ENCODE measurements around the gene VPS72. TPM values are rescaled to one million over a fixed set of nuclear protein-coding genes. Genes with fewer than 3 reads are reported as not detected.
A peak's percentile ranks its signal among the peaks of the same experiment; 100 is the strongest.
"Not testable (repeated sequence)": the region's sequence is repeated elsewhere in the genome, so short reads cannot be mapped to it uniquely, and the experiment has no call there.

VPS72 gene
- total RNA-seq = 9.9 TPM

- Histone ChIP-seq H3K9me3 (ENCODE audit: low read depth, low read length) (no peaks in the 10 kb centered on the region), H3K27me3 (ENCODE audit: insufficient read depth, low read length) (no peaks in the 10 kb centered on the region), H3K4me1 (ENCODE audit: insufficient read depth, low read length) (peaks cover 24% of the 10 kb centered on the region), H3K4me3 (ENCODE audit: low read length) (peak within 1 kb of the TSS; percentile 76)
These were observed at the start of gene VPS72 for GRCh38 chr1:151189637-151190445. VPS72 (minus strand) TSS chr1:151190197; CDS start chr1:151190121, 76 bp downstream.

GRCh38 chr1:151238467-151238739, 48.4 kb upstream of the VPS72 start:
- Histone ChIP-seq H3K27me3 (ENCODE audit: insufficient read depth, low read length) (no peaks in the 10 kb centered on the region), H3K4me3 (ENCODE audit: low read length) (no peak overlapping the region), H3K4me1 (ENCODE audit: insufficient read depth, low read length) (peaks cover 9% of the 10 kb centered on the region), H3K9me3 (ENCODE audit: low read depth, low read length) (no peaks in the 10 kb centered on the region)

GRCh38 chr1:151237678-151238466, 47.9 kb upstream of the VPS72 start:
- H3K9me3 ChIP-seq (ENCODE audit: low read depth, low read length) = no peaks in the 10 kb centered on the region
- H3K4me3 ChIP-seq (ENCODE audit: low read length) = no peak overlapping the region
- peaks cover 9% of the 10 kb centered on the region for H3K4me1 ChIP-seq (ENCODE audit: insufficient read depth, low read length)
- H3K27me3 ChIP-seq (ENCODE audit: insufficient read depth, low read length) = no peaks in the 10 kb centered on the region

GRCh38 chr1:151235235-151235634, 45.2 kb upstream of the VPS72 start:
- Histone ChIP-seq H3K4me3 (ENCODE audit: low read length) (no peak overlapping the region), H3K27me3 (ENCODE audit: insufficient read depth, low read length) (no peaks in the 10 kb centered on the region), H3K9me3 (ENCODE audit: low read depth, low read length) (no peaks in the 10 kb centered on the region), H3K4me1 (ENCODE audit: insufficient read depth, low read length) (peaks cover 9% of the 10 kb centered on the region)

GRCh38 chr1:151222130-151222529, 32.1 kb upstream of the VPS72 start:
- Histone ChIP-seq H3K4me3 (ENCODE audit: low read length) (no peak overlapping the region), H3K9me3 (ENCODE audit: low read depth, low read length) (no peaks in the 10 kb centered on the region), H3K4me1 (ENCODE audit: insufficient read depth, low read length) (no peaks in the 10 kb centered on the region), H3K27me3 (ENCODE audit: insufficient read depth, low read length) (no peaks in the 10 kb centered on the region)

- no peak overlapping the region for H3K4me3 ChIP-seq (ENCODE audit: low read length)
- no peaks in the 10 kb centered on the region for H3K27me3 ChIP-seq (ENCODE audit: insufficient read depth, low read length)
- no peaks in the 10 kb centered on the region for H3K9me3 ChIP-seq (ENCODE audit: low read depth, low read length)
- H3K4me1 ChIP-seq (ENCODE audit: insufficient read depth, low read length) = no peaks in the 10 kb centered on the region
These were observed 31.6 kb upstream of the VPS72 start for GRCh38 chr1:151221616-151222015.

- H3K27me3 ChIP-seq (ENCODE audit: insufficient read depth, low read length) = no peaks in the 10 kb centered on the region
- no peak overlapping the region for H3K4me3 ChIP-seq (ENCODE audit: low read length)
- no peaks in the 10 kb centered on the region for H3K9me3 ChIP-seq (ENCODE audit: low read depth, low read length)
- H3K4me1 ChIP-seq (ENCODE audit: insufficient read depth, low read length) = no peaks in the 10 kb centered on the region
These were observed 23.6 kb upstream of the VPS72 start for GRCh38 chr1:151213560-151213959.

- Histone ChIP-seq H3K9me3 (ENCODE audit: low read depth, low read length) (no peaks in the 10 kb centered on the region), H3K4me1 (ENCODE audit: insufficient read depth, low read length) (no peaks in the 10 kb centered on the region), H3K27me3 (ENCODE audit: insufficient read depth, low read length) (no peaks in the 10 kb centered on the region), H3K4me3 (ENCODE audit: low read length) (no peak overlapping the region)
These were observed 22.1 kb upstream of the VPS72 start for GRCh38 chr1:151211972-151212705.

GRCh38 chr1:151210830-151211229, 20.8 kb upstream of the VPS72 start:
- Histone ChIP-seq H3K9me3 (ENCODE audit: low read depth, low read length) (no peaks in the 10 kb centered on the region), H3K4me3 (ENCODE audit: low read length) (no peak overlapping the region), H3K4me1 (ENCODE audit: insufficient read depth, low read length) (no peaks in the 10 kb centered on the region), H3K27me3 (ENCODE audit: insufficient read depth, low read length) (no peaks in the 10 kb centered on the region)

GRCh38 chr1:151205381-151205965, 15.5 kb upstream of the VPS72 start:
- peaks cover 12% of the 10 kb centered on the region for H3K4me1 ChIP-seq (ENCODE audit: insufficient read depth, low read length)
- H3K4me3 ChIP-seq (ENCODE audit: low read length); H3K9me3 ChIP-seq (ENCODE audit: low read depth, low read length); H3K27me3 ChIP-seq (ENCODE audit: insufficient read depth, low read length): not testable (repeated sequence)

- H3K27me3 ChIP-seq (ENCODE audit: insufficient read depth, low read length) = no peaks in the 10 kb centered on the region
- peaks cover 33% of the 10 kb centered on the region for H3K4me1 ChIP-seq (ENCODE audit: insufficient read depth, low read length)
- no peaks in the 10 kb centered on the region for H3K9me3 ChIP-seq (ENCODE audit: low read depth, low read length)
- peak overlapping the region; percentile 80 for H3K4me3 ChIP-seq (ENCODE audit: low read length)
These were observed 10.0 kb upstream of the VPS72 start for GRCh38 chr1:151199873-151200581.

GRCh38 chr1:151198254-151199127, 8.5 kb upstream of the VPS72 start, which contains the start of gene PIP5K1A:
PIP5K1A (plus strand) TSS chr1:151198552; CDS start chr1:151198997, 445 bp downstream.
- H3K4me1 ChIP-seq (ENCODE audit: insufficient read depth, low read length) = peaks cover 33% of the 10 kb centered on the region
- H3K27me3 ChIP-seq (ENCODE audit: insufficient read depth, low read length) = no peaks in the 10 kb centered on the region
- peak within 1 kb of the TSS; percentile 80 for H3K4me3 ChIP-seq (ENCODE audit: low read length)
- H3K9me3 ChIP-seq (ENCODE audit: low read depth, low read length) = no peaks in the 10 kb centered on the region

GRCh38 chr1:151197863-151198253, 7.9 kb upstream of the VPS72 start:
- H3K27me3 ChIP-seq (ENCODE audit: insufficient read depth, low read length) = no peaks in the 10 kb centered on the region
- H3K4me3 ChIP-seq (ENCODE audit: low read length) = peak overlapping the region; percentile 80
- H3K4me1 ChIP-seq (ENCODE audit: insufficient read depth, low read length) = peaks cover 33% of the 10 kb centered on the region
- H3K9me3 ChIP-seq (ENCODE audit: low read depth, low read length) = no peaks in the 10 kb centered on the region
